HG03565 (cell line): ENCODE data around the gene AGPAT3.
"Not testable (repeated sequence)": the region's sequence is repeated elsewhere in the genome, so short reads cannot be mapped to it uniquely, and the experiment has no call there.

ENCODE experiments used
- ATAC-seq: cut with Tn5 transposase; IDR thresholded peaks from one replicate; pipeline ENCODE4 v1.9.1; 2021; ENCODE audit warnings: mild to moderate bottlenecking, moderate library complexity; ENCODE audit not compliant: unreplicated experiment

AGPAT3 gene

DNA sequence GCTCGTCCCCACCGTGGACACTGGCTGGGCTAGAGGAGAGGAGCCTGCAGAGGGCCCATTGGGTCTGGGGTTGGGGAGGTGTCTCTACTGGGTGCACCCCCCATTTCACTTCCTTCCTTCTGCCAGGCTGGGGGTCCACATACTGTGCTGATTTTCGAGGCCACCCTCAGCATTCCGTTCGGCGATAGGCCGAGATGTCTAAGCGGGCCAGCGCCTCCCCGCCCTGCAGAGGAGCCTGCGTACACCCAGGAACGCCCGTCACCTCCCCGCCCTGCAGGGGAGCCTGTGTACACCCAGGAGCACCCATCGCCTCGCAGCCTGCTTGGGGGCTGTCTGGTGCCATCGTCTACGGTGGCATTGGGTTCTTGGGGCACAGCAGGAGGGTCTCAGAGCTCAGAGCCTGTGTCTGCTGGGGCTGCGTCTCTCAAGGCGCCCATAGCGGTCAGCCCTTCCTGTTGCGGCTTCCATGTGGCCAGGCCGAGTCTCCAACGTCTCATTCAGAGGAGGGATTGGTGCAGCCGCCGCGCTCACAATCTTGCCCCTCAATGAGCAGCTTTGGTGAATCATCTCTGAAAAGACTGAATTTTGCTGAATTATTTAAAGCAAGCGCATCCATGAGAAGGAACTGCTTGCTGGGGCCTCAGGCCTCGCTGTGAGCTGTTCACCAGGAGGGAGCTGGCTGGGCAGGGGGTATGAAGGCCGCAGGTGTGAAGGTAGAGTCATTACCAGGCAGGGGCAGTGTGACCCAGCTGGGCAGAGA is 30.7 kb upstream of the AGPAT3 start:
- no peak for ATAC-seq

- no peak for ATAC-seq
Observed at GRCh38 chr21:43835050-43835449, 30.0 kb upstream of the AGPAT3 start.

DNA sequence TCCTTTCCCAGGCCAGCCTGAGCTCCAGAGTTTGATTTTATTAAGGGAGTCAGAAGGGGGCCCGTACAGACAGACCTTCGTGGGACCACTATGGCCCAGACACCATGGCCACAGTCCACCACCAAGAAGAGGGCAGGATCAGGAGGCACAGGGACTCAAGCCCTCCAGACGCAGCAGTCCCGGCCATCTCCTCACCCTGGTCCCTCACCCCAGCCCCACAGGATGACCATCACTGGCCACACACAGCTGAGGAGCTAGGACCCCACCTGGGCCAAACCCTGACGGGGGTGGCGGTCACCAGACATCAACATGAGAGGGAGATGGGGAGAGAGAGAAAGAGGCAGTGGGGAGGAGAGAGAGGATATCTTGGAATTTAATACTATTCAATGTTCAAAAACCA is 29.2 kb upstream of the AGPAT3 start:
- ATAC-seq: no peak

DNA sequence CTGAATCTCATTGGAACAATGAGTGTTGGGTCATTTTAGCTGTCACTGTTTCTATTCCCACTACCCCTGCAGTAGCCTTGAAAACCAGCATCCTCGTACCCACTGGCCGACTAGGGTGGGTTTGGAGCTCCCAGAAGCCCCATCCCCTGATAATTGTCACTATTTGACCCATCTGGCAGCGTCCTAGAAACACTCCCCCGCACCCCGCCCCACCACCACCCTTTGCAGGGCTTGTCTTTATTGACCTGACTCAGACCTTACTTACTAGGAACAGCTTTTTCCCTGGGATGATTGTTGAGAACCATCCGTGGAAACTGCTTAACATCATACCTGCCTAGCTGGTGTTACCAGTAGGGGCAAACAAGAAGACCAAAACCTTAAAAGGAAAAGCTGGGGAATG is 28.4 kb upstream of the AGPAT3 start:
- ATAC-seq: no peak

GRCh38 chr21:43840259-43840658 is 24.8 kb upstream of the AGPAT3 start:
- ATAC-seq: no peak

GRCh38 chr21:43842742-43843141 is 22.3 kb upstream of the AGPAT3 start:
- no peak for ATAC-seq

- not testable (repeated sequence) for ATAC-seq
Observed at GRCh38 chr21:43844906-43845305, 20.1 kb upstream of the AGPAT3 start.

- no peak for ATAC-seq
Observed at GRCh38 chr21:43845386-43845785, 19.6 kb upstream of the AGPAT3 start.

- no peak for ATAC-seq
Observed at GRCh38 chr21:43846430-43846829, 18.6 kb upstream of the AGPAT3 start.

- ATAC-seq: no peak
Observed at GRCh38 chr21:43847301-43847700, 17.7 kb upstream of the AGPAT3 start.

- ATAC-seq: no peak
Observed at GRCh38 chr21:43848771-43849170, 16.3 kb upstream of the AGPAT3 start.

GRCh38 chr21:43849532-43850299 is 15.3 kb upstream of the AGPAT3 start:
- ATAC-seq: no peak

DNA sequence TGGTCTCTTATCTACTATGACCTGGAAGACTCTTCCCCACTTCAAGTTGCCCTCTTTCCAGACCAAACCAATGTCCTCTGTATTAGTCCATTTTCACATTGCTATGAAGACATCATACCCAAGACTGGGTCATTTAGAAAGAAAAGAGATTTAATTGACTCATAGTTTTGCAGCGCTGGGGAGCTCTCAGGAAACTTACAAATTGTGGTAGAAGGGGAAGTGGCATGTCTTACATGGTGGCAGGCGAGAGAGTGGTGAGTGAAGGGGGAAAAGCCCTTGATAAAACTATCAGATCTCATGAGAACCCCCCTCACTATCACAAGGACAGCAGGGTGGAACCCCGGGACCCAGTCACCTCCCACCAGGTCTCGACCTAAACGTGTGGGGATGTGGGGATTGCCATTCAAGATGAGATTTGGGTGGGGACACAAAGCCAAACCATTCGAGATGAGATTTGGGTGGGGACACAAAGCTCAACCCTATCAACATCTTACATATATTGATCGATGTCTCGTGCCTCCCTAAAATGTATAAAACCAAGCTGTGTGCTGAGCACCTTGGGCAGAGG is 14.2 kb upstream of the AGPAT3 start:
- no peak for ATAC-seq

GRCh38 chr21:43851593-43851992 is 13.4 kb upstream of the AGPAT3 start:
- no peak for ATAC-seq

GRCh38 chr21:43853851-43854772 is 10.9 kb upstream of the AGPAT3 start:
- no peak for ATAC-seq

DNA sequence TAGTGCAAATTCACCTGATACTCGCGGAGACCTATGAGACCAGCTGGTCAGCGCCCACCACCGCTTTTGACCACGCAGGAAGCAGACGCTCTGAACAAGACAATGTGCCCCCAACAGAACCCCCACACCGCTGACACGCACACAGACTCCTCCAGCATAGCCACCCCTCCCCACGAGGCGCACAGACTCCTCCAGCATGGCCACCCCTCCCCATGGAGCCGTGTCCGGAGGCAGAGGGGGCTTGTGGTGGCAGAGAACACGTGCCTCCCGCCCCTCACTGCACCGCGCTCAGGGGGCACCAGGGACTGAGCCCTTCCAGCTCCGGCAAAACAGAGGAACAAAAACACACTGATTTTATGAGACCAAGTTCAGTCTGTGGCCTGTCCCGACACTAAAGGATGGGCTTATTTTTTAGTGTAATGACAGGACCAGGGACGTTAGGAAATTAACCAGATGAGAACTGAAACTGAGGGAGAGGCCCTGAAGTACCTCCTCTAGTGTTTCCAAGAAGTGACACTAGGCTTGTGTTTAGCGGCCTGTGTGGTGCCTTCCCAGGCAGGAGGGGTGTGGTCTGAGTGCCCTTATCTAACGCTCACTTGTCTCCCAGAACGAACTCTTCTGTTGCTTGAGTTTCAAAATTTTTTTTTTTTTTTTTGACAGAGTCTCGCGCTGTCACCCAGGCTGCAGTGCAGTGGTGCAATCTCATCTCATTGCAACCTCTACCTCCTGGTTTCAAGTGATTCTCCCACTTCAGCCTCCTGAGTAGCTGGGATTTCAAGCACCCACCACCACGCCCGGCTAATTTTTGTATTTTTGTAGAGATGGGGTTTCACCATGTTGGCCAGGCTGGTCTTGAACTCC is 10.0 kb upstream of the AGPAT3 start:
- ATAC-seq: no peak

GRCh38 chr21:43855955-43856354 is 9.1 kb upstream of the AGPAT3 start:
- no peak for ATAC-seq

GRCh38 chr21:43858806-43859648 is 6.0 kb upstream of the AGPAT3 start:
- no peak for ATAC-seq

DNA sequence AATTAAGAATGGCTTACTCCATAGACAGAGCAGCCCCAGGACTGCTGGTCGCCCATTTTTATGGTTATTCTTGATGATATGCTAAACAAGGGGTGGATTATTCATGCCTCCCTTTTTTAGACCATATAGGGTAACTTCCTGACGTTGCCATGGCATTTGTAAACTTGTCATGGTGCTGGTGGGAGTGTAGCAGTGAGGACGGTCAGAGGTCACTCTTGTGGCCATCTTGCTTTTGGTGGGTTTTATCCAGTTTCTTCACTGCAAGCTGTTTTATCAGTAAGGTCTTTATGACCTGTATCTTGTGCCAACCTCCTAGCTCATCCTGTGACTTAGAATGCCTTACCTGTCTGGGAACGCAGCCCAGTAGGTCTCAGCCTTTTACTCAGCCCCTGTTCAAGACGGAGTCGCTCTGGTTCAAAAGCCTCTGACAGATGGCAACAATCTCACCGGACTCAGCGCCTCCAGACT is 5.2 kb upstream of the AGPAT3 start:
- no peak for ATAC-seq
